ENCODE data around the gene LRMDA.

The LRMDA gene

DNA sequence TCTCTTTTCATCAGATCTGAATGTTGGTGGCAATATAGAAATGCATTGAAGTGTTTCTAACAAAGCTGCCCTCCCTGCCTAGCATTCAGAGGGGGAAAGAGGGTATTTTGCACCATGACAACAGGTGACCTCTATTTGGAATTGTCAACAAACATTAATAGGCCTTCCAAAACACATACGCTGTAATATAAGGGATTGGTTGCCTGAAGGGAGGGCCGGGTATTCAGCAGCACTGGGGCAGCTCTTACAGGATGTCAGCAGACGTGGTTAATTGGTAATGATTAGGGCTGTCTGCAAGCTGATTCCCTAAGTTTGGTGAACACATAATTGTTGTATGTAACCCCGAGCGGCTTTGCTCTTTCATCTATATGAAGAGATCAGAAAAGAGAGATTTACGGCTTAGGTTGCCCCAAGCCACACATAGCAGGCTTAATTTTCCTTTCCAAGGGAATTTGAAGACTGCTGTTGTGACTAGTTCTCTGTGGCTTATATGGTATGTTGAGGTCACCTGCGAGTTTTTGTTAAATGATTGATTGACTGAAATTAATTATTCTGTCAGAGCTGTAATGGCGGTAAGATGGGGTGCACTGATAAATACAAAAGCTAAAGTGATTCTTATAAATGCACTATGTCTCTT lies 759.3 kb downstream of the LRMDA start:
- Histone ChIP-seq H3K27ac (ENCODE audit: low read depth, low read length) (no peak overlapping the region), H3K36me3 (ENCODE audit: control insufficient read depth, insufficient read depth, low read length) (no peaks in the 10 kb centered on the region), H3K9me3 (ENCODE audit: control insufficient read depth, insufficient read depth, low read depth, low read length) (no peaks in the 10 kb centered on the region), H3K27me3 (ENCODE audit: control insufficient read depth, insufficient read depth, low read length) (no peaks in the 10 kb centered on the region), H3K4me3 (ENCODE audit: low read depth, low read length) (no peak overlapping the region), H3K9ac (ENCODE audit: low read length) (no peak overlapping the region), H3K4me1 (ENCODE audit: control insufficient read depth, insufficient read depth, low read length) (peaks cover 24% of the 10 kb centered on the region)

DNA sequence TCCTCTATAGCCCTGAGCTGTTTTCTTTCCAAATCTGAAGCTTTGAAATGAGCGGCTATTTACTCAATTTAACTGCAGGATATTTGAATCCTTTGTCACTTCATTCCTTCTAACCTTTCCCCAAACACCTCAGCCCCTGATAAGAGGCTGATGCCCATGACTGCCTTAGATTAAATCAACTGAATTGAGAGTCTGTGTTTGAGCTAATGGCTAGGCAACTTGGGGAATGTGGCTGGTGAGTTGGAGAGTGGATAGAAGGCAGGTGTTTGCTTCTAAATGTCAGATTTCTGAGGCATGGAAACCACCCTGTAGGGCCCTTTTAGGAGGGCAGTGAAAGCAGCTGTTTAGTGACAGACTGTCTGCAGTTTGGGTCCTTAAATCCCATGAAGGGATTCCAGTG lies 759.9 kb downstream of the LRMDA start:
- peaks cover 30% of the 10 kb centered on the region for H3K4me1 ChIP-seq (ENCODE audit: control insufficient read depth, insufficient read depth, low read length)
- no peaks in the 10 kb centered on the region for H3K9me3 ChIP-seq (ENCODE audit: control insufficient read depth, insufficient read depth, low read depth, low read length)
- no peak overlapping the region for H3K9ac ChIP-seq (ENCODE audit: low read length)
- H3K27me3 ChIP-seq (ENCODE audit: control insufficient read depth, insufficient read depth, low read length), result no peaks in the 10 kb centered on the region
- no peaks in the 10 kb centered on the region for H3K36me3 ChIP-seq (ENCODE audit: control insufficient read depth, insufficient read depth, low read length)
- H3K4me3 ChIP-seq (ENCODE audit: low read depth, low read length), result no peak overlapping the region
- H3K27ac ChIP-seq (ENCODE audit: low read depth, low read length), result no peak overlapping the region

DNA sequence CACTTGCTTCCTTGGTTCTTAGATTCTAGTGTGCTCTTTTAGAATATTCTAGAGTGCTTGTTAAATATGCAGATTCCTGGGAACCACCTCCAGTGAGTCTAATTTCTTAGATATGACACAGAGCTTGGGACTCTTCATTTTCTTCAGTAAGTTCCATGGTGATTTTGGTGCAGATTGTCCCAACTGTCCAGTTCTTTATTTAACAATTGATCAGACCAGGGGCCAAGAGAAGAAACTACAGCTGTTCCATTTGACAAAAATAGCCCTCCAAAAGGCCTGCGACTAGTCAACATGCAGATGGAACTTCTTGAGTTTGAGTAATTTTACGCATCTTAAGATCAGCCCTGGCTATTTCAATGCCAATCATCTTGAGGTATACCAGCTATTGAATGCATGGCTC lies 760.7 kb downstream of the LRMDA start:
- H3K9me3 ChIP-seq (ENCODE audit: control insufficient read depth, insufficient read depth, low read depth, low read length), result no peaks in the 10 kb centered on the region
- peaks cover 31% of the 10 kb centered on the region for H3K4me1 ChIP-seq (ENCODE audit: control insufficient read depth, insufficient read depth, low read length)
- H3K9ac ChIP-seq (ENCODE audit: low read length), result no peak overlapping the region
- H3K36me3 ChIP-seq (ENCODE audit: control insufficient read depth, insufficient read depth, low read length), result no peaks in the 10 kb centered on the region
- no peaks in the 10 kb centered on the region for H3K27me3 ChIP-seq (ENCODE audit: control insufficient read depth, insufficient read depth, low read length)
- no peak overlapping the region for H3K4me3 ChIP-seq (ENCODE audit: low read depth, low read length)
- no peak overlapping the region for H3K27ac ChIP-seq (ENCODE audit: low read depth, low read length)

DNA sequence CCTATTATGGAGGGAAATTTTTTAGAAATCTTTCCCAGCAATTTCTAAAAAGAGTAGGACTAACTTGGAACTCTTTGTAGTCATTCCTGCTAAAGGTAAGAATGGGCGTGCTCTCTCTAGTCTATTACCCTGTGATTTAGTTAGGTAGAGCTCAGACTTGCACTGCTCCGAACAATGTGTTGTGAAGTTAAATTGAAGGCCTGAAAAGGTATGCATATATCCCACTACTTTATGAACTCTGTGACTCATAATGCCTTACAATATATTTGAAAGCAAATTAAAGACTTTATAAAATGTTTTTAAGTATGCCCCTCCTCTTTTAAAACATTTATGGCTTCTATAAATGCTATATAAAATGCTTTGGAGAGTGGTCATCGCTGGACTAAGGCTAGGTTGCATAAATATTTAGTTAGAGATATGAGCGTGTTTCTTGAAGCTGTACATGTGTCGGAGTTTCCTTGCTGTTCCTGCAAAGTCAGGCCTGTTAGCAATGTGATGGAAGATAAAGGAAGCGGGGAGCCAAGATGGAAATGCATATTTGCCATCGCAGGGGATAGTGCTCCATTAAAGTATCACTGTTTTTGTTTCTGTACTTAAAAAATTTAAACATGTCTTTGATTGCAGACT lies 761.4 kb downstream of the LRMDA start:
- no peaks in the 10 kb centered on the region for H3K27me3 ChIP-seq (ENCODE audit: control insufficient read depth, insufficient read depth, low read length)
- H3K4me3 ChIP-seq (ENCODE audit: low read depth, low read length), result no peak overlapping the region
- no peak overlapping the region for H3K9ac ChIP-seq (ENCODE audit: low read length)
- no peaks in the 10 kb centered on the region for H3K9me3 ChIP-seq (ENCODE audit: control insufficient read depth, insufficient read depth, low read depth, low read length)
- no peaks in the 10 kb centered on the region for H3K36me3 ChIP-seq (ENCODE audit: control insufficient read depth, insufficient read depth, low read length)
- peaks cover 31% of the 10 kb centered on the region for H3K4me1 ChIP-seq (ENCODE audit: control insufficient read depth, insufficient read depth, low read length)
- H3K27ac ChIP-seq (ENCODE audit: low read depth, low read length), result no peak overlapping the region

DNA sequence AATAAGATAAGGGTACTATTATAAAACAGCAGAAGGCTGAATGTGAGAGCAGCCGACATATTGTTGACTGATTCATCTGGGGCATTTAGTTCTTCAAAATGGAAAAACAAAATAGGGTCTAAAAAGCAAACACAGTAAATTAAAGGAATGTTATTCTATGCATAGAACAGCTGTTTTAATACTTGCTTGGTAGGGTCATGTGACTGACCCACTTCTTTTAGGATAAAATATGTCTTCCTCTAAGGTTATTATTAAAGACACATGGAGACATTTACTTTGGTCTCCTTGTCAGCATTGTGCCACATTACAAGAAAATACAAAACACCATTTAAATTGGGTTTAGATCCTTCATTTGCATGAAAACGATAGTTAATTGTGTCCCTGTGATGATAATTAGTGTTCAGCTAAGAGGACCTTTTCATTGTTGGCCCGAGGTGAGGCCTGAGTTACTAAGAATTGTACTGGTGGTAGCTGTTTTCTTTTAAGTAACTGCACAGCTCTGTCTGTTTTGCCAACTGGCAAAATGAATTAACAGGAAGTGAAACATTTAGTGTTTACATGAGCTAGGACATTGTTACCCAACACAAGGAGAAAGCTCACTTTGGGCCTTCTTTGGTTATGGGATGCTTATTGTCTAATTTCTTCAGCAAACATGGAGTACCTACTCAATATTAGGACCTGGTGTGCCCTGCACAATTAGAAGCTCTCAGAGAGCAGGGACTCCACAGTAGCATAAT lies 764.4 kb downstream of the LRMDA start:
- Histone ChIP-seq H3K9me3 (ENCODE audit: control insufficient read depth, insufficient read depth, low read depth, low read length) (no peaks in the 10 kb centered on the region), H3K4me3 (ENCODE audit: low read depth, low read length) (no peak overlapping the region), H3K36me3 (ENCODE audit: control insufficient read depth, insufficient read depth, low read length) (no peaks in the 10 kb centered on the region), H3K27me3 (ENCODE audit: control insufficient read depth, insufficient read depth, low read length) (no peaks in the 10 kb centered on the region), H3K27ac (ENCODE audit: low read depth, low read length) (no peak overlapping the region), H3K9ac (ENCODE audit: low read length) (no peak overlapping the region), H3K4me1 (ENCODE audit: control insufficient read depth, insufficient read depth, low read length) (peaks cover 28% of the 10 kb centered on the region)

DNA sequence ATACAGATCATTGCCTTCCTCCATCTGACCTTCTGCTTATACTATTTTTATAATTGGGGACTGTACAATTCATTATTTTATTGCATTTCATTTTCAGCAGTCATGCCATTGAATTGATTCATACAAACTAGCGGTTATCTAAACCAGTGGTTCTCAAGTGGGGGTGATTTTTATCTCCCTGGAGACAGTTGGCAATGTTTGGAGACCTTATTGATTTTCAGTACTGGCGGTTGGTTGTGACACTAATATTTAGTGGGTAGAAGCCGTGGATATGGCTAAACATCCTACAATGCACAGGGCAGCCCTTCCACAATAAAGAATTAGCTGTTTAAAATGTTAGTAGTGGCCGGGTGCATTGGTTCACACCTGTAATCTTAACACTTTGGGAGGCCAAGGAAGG lies 765.9 kb downstream of the LRMDA start:
- Histone ChIP-seq H3K36me3 (ENCODE audit: control insufficient read depth, insufficient read depth, low read length) (no peaks in the 10 kb centered on the region), H3K4me3 (ENCODE audit: low read depth, low read length) (no peak overlapping the region), H3K27ac (ENCODE audit: low read depth, low read length) (no peak overlapping the region), H3K9ac (ENCODE audit: low read length) (no peak overlapping the region), H3K27me3 (ENCODE audit: control insufficient read depth, insufficient read depth, low read length) (no peaks in the 10 kb centered on the region), H3K4me1 (ENCODE audit: control insufficient read depth, insufficient read depth, low read length) (peaks cover 16% of the 10 kb centered on the region), H3K9me3 (ENCODE audit: control insufficient read depth, insufficient read depth, low read depth, low read length) (no peaks in the 10 kb centered on the region)

DNA sequence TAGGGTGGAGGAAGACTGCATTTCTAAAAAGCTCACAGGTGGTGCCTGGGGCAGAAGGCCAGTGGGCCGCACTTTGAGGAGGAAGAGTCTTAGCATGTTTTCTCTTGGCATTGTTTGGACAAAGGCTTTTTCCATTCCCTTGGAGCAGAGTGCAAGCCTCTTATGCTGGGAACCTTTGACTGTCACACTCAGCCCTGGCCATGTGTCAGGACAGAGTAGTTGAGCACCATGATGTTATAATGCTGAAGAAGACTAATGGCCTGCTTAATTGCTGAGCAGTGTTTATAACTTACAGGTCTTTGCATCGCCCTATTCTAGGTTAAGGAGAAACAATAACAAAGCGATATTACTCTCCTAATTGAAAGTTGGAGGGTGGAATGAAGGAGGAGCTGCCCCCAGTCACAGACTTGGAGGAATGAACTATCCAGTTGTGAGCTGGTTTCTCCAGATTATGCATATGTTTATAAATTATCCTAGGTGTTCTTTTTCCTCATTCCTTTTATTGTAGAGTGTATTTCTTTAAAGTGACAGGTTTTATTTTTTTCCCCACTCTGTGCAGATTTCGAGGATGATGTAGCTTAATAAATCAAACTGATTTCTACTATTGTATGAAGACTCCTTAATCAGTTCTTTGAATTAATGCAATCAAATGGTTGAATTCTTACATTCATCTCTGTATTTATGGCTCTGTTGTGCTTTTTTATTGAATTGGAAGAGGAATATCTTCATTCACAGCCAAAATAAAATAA lies 767.0 kb downstream of the LRMDA start:
- Histone ChIP-seq H3K9me3 (ENCODE audit: control insufficient read depth, insufficient read depth, low read depth, low read length) (no peaks in the 10 kb centered on the region), H3K4me1 (ENCODE audit: control insufficient read depth, insufficient read depth, low read length) (peaks cover 16% of the 10 kb centered on the region), H3K9ac (ENCODE audit: low read length) (no peak overlapping the region), H3K4me3 (ENCODE audit: low read depth, low read length) (no peak overlapping the region), H3K27me3 (ENCODE audit: control insufficient read depth, insufficient read depth, low read length) (no peaks in the 10 kb centered on the region), H3K27ac (ENCODE audit: low read depth, low read length) (no peak overlapping the region), H3K36me3 (ENCODE audit: control insufficient read depth, insufficient read depth, low read length) (no peaks in the 10 kb centered on the region)

DNA sequence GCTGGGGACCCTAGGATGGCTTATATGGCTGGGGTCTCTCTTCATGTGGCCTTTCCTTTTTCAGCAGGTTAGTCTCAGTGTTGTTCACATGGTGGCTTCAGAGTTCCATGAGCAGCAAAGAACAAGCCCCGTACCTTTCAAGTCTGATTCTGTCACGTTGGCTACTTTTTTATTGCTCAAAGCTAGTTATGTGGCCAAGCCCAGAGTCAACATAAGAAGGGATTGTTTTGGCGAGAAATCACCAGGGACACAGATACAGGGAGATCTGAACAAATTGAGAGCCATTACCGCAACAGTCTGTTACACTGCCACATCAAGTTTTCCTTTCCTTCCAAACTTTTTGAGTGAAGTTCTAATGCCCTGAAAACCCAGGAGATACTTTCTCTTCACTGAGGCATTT lies 770.5 kb downstream of the LRMDA start:
- Histone ChIP-seq H3K36me3 (ENCODE audit: control insufficient read depth, insufficient read depth, low read length) (no peaks in the 10 kb centered on the region), H3K27ac (ENCODE audit: low read depth, low read length) (no peak overlapping the region)

DNA sequence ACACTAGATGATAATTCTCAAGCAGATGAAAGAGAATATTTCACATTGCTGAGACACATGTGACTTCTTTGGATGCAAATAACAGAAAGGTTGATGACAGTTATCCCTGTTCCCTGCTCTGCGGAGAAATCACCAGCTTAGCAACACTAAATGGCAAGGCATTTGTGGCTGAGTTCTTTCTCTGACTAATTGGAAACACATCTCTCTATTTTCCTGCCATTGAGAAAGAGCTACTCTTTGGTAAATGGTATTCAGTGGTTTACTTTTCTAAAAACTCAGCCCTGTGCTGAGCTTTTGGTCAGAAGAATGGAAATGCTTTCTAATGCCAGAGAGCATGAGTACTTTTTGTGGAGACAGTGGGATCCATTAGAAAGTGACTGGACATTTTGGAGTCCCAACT lies 771.4 kb downstream of the LRMDA start:
- Histone ChIP-seq H3K27ac (ENCODE audit: low read depth, low read length) (no peak overlapping the region), H3K36me3 (ENCODE audit: control insufficient read depth, insufficient read depth, low read length) (no peaks in the 10 kb centered on the region), H3K9ac (ENCODE audit: low read length) (no peak overlapping the region), H3K4me3 (ENCODE audit: low read depth, low read length) (no peak overlapping the region), H3K27me3 (ENCODE audit: control insufficient read depth, insufficient read depth, low read length) (no peaks in the 10 kb centered on the region), H3K4me1 (ENCODE audit: control insufficient read depth, insufficient read depth, low read length) (peaks cover 6% of the 10 kb centered on the region; the same call in 1 of the 2 replicates), H3K9me3 (ENCODE audit: control insufficient read depth, insufficient read depth, low read depth, low read length) (no peaks in the 10 kb centered on the region; the same call in 1 of the 2 replicates)

More for the DNA sequence above, 770.5 kb downstream of the LRMDA start:
- no peaks in the 10 kb centered on the region; the same call in 1 of the 2 replicates for H3K9me3 ChIP-seq (ENCODE audit: control insufficient read depth, insufficient read depth, low read depth, low read length)
- H3K9ac ChIP-seq (ENCODE audit: low read length), result no peak overlapping the region
- H3K4me1 ChIP-seq (ENCODE audit: control insufficient read depth, insufficient read depth, low read length), result peaks cover 3% of the 10 kb centered on the region; the same call in 1 of the 2 replicates
- H3K4me3 ChIP-seq (ENCODE audit: low read depth, low read length), result no peak overlapping the region
- H3K27me3 ChIP-seq (ENCODE audit: control insufficient read depth, insufficient read depth, low read length), result no peaks in the 10 kb centered on the region

DNA sequence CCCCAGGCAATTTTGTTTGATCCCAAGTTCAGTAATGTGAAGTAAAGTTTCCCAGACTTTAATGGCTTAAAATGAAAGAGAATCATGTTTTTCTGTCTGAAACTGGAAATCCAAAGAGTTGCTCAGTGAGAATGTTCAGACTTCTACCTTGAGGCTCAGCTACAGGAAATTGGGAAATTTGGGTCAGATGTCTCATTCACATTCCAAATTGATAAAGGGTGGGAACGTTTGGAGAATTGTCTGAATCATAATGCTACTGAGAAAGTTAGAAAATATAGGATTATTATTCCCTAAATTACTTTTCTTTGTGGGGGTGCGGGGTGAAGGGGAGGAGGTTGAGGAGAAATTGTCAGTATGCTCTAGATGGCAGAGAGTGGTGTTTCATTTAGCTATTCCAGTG lies 773.9 kb downstream of the LRMDA start:
- Histone ChIP-seq H3K27me3 (ENCODE audit: control insufficient read depth, insufficient read depth, low read length) (no peaks in the 10 kb centered on the region), H3K4me1 (ENCODE audit: control insufficient read depth, insufficient read depth, low read length) (peaks cover 6% of the 10 kb centered on the region; the same call in 1 of the 2 replicates), H3K36me3 (ENCODE audit: control insufficient read depth, insufficient read depth, low read length) (no peaks in the 10 kb centered on the region), H3K27ac (ENCODE audit: low read depth, low read length) (no peak overlapping the region), H3K9ac (ENCODE audit: low read length) (no peak overlapping the region), H3K9me3 (ENCODE audit: control insufficient read depth, insufficient read depth, low read depth, low read length) (no peaks in the 10 kb centered on the region; the same call in 1 of the 2 replicates), H3K4me3 (ENCODE audit: low read depth, low read length) (no peak overlapping the region)

Data from HUES6 (cell line).